Erythroblast (primary cell): ENCODE results near the gene PTCD2.

Experiments used
- GATA1 ChIP-seq: IDR thresholded peaks from 2 replicates; pipeline ENCODE4 v1.6.1; 2011; ENCODE audit warnings: low read depth, mild to moderate bottlenecking, control low read depth, low read length, moderate library complexity
- POLR2A ChIP-seq: IDR thresholded peaks from 2 replicates; pipeline ENCODE4 v1.6.1; 2011; ENCODE audit warnings: mild to moderate bottlenecking, low read length

DNA sequence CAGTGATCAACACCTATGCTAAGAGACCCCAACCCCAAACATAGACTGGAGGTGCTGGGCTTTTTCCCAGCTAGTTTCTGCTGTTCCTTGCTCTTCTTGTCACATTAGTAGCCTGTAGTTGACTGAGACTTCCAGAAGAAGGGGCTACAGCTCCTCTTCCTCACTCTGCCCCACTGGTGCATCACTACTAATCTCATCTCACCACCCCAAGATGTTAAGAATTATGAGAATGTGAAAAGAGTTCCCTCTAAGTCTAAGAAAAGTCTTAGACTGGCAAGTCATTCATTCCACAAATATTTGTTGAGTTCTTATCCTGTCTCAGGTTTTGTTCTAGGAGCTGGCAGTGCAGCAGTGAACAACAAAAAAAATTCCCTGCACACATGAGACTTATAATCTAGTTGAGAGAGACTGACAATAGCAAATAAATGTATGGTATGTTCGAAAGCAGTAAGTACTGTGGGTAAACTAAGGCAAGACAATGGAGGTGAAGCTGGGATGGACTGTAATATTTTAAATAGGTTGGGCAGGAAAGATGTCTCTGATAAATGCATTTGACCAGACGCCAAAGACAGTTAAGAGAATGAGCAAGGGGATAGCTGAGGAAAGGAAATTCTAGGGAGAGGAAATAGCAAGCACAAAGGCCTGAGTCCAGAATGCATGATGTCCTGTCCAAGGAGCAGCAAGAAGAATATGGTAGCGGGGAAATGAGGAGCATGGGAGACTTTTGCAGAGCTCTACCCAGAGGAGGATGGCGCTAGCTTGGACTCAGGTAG, 92.3 kb downstream of the PTCD2 start:
- TF ChIP-seq POLR2A (no peak), GATA1 (no peak)
